Measurements from ENCODE around the gene MCOLN3.

DNA sequence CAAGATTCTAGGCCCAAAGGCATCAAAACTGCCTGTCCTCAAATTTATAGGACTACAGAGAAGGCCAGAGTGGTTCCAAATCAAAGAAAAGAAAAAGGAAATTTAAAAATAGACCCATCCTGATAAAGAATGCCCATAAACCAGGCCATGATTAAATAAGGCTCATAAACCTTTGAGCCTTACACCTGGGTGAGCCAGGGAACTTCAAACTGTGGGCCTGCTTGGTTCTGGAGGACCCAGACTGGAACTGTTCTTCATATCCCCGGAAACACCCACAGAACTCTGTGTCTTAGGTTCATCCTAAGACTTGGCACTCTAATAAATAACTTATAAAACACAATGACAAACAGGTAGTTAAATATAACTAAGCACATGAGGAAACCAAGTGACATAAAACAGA, 80.2 kb downstream of the MCOLN3 start:
- TF ChIP-seq, protein P1, sequence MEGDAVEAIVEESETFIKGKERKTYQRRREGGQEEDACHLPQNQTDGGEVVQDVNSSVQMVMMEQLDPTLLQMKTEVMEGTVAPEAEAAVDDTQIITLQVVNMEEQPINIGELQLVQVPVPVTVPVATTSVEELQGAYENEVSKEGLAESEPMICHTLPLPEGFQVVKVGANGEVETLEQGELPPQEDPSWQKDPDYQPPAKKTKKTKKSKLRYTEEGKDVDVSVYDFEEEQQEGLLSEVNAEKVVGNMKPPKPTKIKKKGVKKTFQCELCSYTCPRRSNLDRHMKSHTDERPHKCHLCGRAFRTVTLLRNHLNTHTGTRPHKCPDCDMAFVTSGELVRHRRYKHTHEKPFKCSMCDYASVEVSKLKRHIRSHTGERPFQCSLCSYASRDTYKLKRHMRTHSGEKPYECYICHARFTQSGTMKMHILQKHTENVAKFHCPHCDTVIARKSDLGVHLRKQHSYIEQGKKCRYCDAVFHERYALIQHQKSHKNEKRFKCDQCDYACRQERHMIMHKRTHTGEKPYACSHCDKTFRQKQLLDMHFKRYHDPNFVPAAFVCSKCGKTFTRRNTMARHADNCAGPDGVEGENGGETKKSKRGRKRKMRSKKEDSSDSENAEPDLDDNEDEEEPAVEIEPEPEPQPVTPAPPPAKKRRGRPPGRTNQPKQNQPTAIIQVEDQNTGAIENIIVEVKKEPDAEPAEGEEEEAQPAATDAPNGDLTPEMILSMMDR (IDR thresholded peaks at IDR 0.05), result no peak
- no peak for TF ChIP-seq POLR2A (IDR thresholded peaks at IDR 0.05)
- no peak for TF ChIP-seq POLR2AphosphoS5 (IDR thresholded peaks at IDR 0.05)
